ENCODE measurements around the gene P2RX3. TPM values are rescaled to one million over a fixed set of nuclear protein-coding genes. Genes with fewer than 3 reads are reported as not detected.

Gene P2RX3
- total and polyA plus RNA-seq, 2 of the 8 experiments (the other 6 are each of a cell fraction or from before 2014, with no cell fraction given): 0.45 to 0.47 TPM

GRCh38 chr11:57403802-57404147, 65.6 kb downstream of the P2RX3 start (continued):
- no peak for TF ChIP-seq ATF3 (IDR thresholded peaks at IDR 0.05; ENCODE audit: insufficient read depth, low read depth, low read length)
- TF ChIP-seq BRCA1 (IDR thresholded peaks at IDR 0.05; ENCODE audit: low read depth, low read length): no peak
- TF ChIP-seq NANOG (IDR thresholded peaks at IDR 0.05; ENCODE audit: insufficient read depth, low read depth, low read length, poor library complexity, severe bottlenecking): no peak
- TF ChIP-seq CBX5 (IDR thresholded peaks at IDR 0.05; ENCODE audit: low read depth, low read length): no peak
- no peak for TF ChIP-seq NRF1 (IDR thresholded peaks at IDR 0.05; ENCODE audit: low read depth, low read length)
- no peak for TF ChIP-seq HDAC2 (IDR thresholded peaks at IDR 0.05; ENCODE audit: borderline replicate concordance in 1 of 2, low read depth in 2 of 2, low read length in 2 of 2)
- no peak for TF ChIP-seq E2F6 (IDR thresholded peaks at IDR 0.05)
- TF ChIP-seq CTBP2 (IDR thresholded peaks at IDR 0.05; ENCODE audit: borderline replicate concordance, insufficient read depth, insufficient read length, low read length): no peak
- no peak for TF ChIP-seq GTF2F1 (IDR thresholded peaks at IDR 0.05; ENCODE audit: borderline replicate concordance, low read depth, low read length)

Data from H1 (cell line).